ENCODE results near the gene RNPEP.

RNPEP gene

DNA sequence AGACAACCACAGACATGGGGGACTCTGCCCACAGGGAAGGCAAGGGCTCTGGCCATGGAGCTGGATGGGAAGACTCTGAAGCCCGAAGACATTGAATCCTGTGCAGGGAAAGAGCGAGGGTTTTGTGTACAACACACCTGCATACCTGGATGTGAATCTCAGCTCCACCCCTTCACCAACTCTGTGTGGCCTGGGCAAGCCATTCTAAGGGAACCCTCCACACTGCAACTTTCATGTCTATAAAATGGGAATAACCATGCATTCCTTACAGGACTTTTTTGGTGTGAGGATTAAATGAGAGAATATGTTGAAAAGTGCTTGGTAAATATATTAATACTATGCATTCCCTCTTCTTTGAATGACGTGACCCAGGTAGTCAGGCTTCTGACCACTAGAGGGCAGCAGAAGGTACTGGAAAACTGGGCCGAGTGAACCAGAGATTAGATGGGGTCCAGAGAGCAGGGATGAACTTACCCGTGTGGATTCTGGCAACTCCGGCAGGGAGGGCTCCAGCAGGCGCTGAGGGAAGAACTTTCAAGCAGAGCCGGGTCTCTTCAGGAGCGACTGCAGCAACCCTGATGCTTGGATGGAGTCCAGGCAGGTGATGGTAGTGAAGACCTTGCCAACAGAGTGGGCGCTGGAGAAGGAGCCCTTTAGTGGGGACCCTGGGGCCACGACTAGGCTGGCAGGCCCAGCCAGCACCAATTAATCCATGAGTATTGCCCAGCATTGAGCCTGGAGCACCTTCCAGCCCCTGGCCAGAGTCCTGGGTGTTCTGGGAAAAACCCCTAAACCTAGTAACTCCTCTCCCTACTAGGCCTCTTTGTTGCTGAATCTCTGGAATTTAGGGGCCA is 27.1 kb downstream of the RNPEP start:
- Histone ChIP-seq H3K4me3 (no peak overlapping the region), H4K20me1 (peaks cover 15% of the 10 kb centered on the region), H3K9me3 (no peaks in the 10 kb centered on the region), H3K9ac (no peak overlapping the region), H3K4me1 (peaks cover 7% of the 10 kb centered on the region; the same call in 1 of the 2 replicates), H3K27me3 (no peaks in the 10 kb centered on the region), H3K4me2 (no peak overlapping the region), H3K27ac (no peak overlapping the region), H3K36me3 (peaks cover 36% of the 10 kb centered on the region)
- TF ChIP-seq Cebpa-rat (IDR thresholded peaks at IDR 0.05), result no peak

DNA sequence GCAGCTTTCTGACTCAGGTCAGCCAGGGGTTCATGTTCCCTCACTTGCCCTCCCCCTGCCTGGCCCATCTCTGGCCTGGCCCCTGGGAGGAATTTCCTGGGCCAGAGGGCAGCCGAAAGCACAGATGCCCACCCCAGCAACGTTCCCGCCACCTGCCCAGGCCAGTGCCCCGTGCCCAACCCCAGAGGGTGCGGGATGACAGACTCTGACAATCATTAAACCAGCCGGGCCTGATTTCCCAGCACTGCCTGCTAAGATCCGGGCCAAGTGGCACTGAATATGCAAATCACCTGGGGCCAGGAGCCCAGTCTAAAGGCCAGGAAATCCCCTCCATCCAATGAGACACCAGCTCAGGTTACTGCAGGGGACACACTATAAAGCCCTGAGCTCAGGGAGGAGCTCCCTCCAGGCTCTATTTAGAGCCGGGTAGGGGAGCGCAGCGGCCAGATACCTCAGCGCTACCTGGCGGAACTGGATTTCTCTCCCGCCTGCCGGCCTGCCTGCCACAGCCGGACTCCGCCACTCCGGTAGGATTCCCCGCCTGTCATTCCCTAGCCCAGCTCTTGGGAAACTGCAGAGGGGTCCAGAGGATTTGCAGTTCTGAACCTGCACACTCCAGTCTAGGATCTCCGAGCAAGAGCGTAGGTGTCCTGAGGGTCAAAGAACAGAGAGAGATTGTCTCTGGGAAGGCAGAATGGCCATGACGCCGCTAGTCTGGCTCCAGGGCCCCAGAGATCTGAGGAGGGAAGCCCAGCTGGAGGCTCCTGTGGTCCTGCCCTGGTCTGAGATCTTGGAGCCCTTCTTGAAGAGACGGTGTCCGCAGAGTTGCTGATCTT is 27.9 kb downstream of the RNPEP start, which contains the start of gene ELF3:
TSS of gene ELF3 (plus strand) at position 408 of the 836 bp plus-strand sequence. CDS start 550 bp downstream, outside the sequence.
- Histone ChIP-seq H3K4me2 (no peak within 1 kb of the TSS), H3K9ac (no peak within 1 kb of the TSS), H3K27me3 (no peaks in the 10 kb centered on the region), H4K20me1 (peaks cover 6% of the 10 kb centered on the region; the same call in 1 of the 2 replicates), H3K4me3 (no peak within 1 kb of the TSS), H3K36me3 (peaks cover 28% of the 10 kb centered on the region), H3K9me3 (no peaks in the 10 kb centered on the region), H3K27ac (no peak within 1 kb of the TSS), H3K4me1 (peaks cover 7% of the 10 kb centered on the region; the same call in 1 of the 2 replicates)
- no peak for TF ChIP-seq Cebpa-rat (IDR thresholded peaks at IDR 0.05)

DNA sequence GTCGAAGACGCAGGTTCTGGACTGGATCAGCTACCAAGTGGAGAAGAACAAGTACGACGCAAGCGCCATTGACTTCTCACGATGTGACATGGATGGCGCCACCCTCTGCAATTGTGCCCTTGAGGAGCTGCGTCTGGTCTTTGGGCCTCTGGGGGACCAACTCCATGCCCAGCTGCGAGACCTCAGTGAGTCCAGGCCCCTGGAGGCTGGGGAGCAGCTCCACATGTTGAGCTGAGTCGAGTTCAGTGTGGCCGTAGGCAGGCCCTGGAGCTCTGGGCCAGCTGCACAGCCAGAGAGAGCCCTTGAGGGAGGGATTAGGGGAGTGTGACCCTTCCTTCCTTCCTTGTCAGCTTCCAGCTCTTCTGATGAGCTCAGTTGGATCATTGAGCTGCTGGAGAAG is 29.5 kb downstream of the RNPEP start:
- H3K4me3 ChIP-seq, result no peak overlapping the region
- H3K27me3 ChIP-seq, result no peaks in the 10 kb centered on the region
- no peaks in the 10 kb centered on the region for H4K20me1 ChIP-seq
- H3K4me1 ChIP-seq, result peaks cover 7% of the 10 kb centered on the region; the same call in 1 of the 2 replicates
- peak overlapping the region; percentile 17; the same call in 1 of the 2 replicates for H3K4me2 ChIP-seq
- H3K9ac ChIP-seq, result no peak overlapping the region
- H3K36me3 ChIP-seq, result peaks cover 12% of the 10 kb centered on the region; the same call in 1 of the 2 replicates
- H3K9me3 ChIP-seq, result no peaks in the 10 kb centered on the region
- no peak for TF ChIP-seq Cebpa-rat (IDR thresholded peaks at IDR 0.05)
- H3K27ac ChIP-seq, result no peak overlapping the region; the same call in 1 of the 2 replicates

DNA sequence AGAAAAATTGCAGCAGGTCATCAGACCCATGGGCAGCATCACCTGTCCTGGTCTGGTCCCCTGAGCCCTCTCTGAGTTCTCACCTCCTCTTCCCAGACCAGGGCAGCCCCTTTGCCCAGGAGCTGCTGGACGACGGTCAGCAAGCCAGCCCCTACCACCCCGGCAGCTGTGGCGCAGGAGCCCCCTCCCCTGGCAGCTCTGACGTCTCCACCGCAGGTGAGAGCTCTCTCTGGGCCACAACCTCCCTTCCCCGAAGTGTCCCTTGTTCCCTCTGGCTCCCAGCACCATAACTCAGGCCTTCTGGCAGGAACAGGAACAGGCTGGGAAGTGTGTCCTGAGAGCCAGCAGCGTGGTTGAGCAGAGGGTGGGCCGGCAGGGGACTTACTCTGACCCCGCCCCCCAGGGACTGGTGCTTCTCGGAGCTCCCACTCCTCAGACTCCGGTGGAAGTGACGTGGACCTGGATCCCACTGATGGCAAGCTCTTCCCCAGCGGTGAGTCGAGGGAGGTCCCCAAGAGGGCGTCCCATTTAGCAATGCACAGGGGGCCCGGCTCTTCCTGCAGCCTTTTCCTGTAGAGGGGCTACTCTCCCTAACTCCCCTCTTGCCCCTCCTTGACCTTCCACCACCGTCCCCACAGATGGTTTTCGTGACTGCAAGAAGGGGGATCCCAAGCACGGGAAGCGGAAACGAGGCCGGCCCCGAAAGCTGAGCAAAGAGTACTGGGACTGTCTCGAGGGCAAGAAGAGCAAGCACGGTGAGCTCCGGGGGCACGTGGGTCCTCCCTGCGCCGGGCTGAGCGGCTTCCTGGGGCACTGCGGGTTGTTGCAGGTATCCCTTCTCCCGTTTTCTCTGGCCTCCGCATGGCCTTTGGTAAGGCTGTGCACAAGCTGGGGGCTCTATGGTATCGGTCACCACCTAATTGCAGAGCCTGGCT is 30.4 kb downstream of the RNPEP start:
- peaks cover 4% of the 10 kb centered on the region; the same call in 1 of the 2 replicates for H3K36me3 ChIP-seq
- H3K27ac ChIP-seq, result no peak overlapping the region
- no peaks in the 10 kb centered on the region for H3K27me3 ChIP-seq
- H3K4me1 ChIP-seq, result peaks cover 7% of the 10 kb centered on the region; the same call in 1 of the 2 replicates
- no peak for TF ChIP-seq Cebpa-rat (IDR thresholded peaks at IDR 0.05)
- H3K4me3 ChIP-seq, result no peak overlapping the region
- H3K9ac ChIP-seq, result no peak overlapping the region
- no peaks in the 10 kb centered on the region for H3K9me3 ChIP-seq
- H3K4me2 ChIP-seq, result no peak overlapping the region; the same call in 1 of the 2 replicates
- no peaks in the 10 kb centered on the region for H4K20me1 ChIP-seq

DNA sequence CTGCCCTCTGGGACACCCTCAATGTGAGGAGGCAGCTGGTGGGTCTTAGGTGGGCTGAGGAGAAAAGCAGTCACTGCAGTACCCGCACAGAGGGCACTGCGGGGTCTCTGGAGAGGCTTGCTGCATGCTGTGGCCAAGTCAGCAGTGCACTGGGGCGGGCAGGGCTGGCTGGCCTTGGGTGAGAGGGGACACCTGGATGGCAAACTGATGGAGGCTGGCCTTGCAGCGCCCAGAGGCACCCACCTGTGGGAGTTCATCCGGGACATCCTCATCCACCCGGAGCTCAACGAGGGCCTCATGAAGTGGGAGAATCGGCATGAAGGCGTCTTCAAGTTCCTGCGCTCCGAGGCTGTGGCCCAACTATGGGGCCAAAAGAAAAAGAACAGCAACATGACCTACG is 31.2 kb downstream of the RNPEP start:
- no peak for TF ChIP-seq Cebpa-rat (IDR thresholded peaks at IDR 0.05)
- H3K36me3 ChIP-seq, result no peaks in the 10 kb centered on the region
- H4K20me1 ChIP-seq, result no peaks in the 10 kb centered on the region
- H3K4me3 ChIP-seq, result no peak overlapping the region
- H3K9ac ChIP-seq, result no peak overlapping the region
- peaks cover 15% of the 10 kb centered on the region for H3K4me1 ChIP-seq
- H3K27ac ChIP-seq, result no peak overlapping the region
- no peak overlapping the region for H3K4me2 ChIP-seq
- no peaks in the 10 kb centered on the region for H3K9me3 ChIP-seq
- H3K27me3 ChIP-seq, result no peaks in the 10 kb centered on the region

- peaks cover 19% of the 10 kb centered on the region for H3K4me1 ChIP-seq
- H3K4me3 ChIP-seq, result no peak overlapping the region
- no peaks in the 10 kb centered on the region for H3K27me3 ChIP-seq
- H3K9ac ChIP-seq, result no peak overlapping the region
- H3K36me3 ChIP-seq, result no peaks in the 10 kb centered on the region
- H4K20me1 ChIP-seq, result no peaks in the 10 kb centered on the region
- H3K9me3 ChIP-seq, result no peaks in the 10 kb centered on the region
- H3K4me2 ChIP-seq, result no peak overlapping the region
- no peak for TF ChIP-seq Cebpa-rat (IDR thresholded peaks at IDR 0.05)
- no peak overlapping the region for H3K27ac ChIP-seq
Observed at GRCh38 chr1:202014060-202014459, 31.6 kb downstream of the RNPEP start.

DNA sequence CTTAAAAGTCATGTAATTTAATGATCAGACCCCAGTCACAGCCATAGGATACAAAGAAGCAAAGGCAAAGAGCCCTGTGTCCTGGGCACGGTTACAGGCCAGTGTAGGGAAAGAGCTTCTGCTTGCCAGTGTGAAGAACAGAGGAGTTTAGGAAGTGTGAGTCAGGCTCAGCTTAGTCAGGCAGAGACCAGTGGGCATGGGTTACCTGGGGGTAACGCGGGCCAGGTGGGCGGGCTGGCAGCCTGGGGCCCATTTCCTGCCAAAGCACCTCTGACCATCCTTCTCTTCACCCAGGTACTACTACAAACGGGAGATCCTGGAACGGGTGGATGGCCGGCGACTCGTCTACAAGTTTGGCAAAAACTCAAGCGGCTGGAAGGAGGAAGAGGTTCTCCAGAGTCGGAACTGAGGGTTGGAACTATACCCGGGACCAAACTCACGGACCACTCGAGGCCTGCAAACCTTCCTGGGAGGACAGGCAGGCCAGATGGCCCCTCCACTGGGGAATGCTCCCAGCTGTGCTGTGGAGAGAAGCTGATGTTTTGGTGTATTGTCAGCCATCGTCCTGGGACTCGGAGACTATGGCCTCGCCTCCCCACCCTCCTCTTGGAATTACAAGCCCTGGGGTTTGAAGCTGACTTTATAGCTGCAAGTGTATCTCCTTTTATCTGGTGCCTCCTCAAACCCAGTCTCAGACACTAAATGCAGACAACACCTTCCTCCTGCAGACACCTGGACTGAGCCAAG is 32.6 kb downstream of the RNPEP start:
- no peak for TF ChIP-seq Cebpa-rat (IDR thresholded peaks at IDR 0.05)
- Histone ChIP-seq H4K20me1 (no peaks in the 10 kb centered on the region), H3K4me3 (no peak overlapping the region), H3K9me3 (no peaks in the 10 kb centered on the region), H3K4me2 (no peak overlapping the region), H3K27ac (no peak overlapping the region), H3K4me1 (peaks cover 24% of the 10 kb centered on the region), H3K36me3 (no peaks in the 10 kb centered on the region), H3K9ac (no peak overlapping the region), H3K27me3 (no peaks in the 10 kb centered on the region)

DNA sequence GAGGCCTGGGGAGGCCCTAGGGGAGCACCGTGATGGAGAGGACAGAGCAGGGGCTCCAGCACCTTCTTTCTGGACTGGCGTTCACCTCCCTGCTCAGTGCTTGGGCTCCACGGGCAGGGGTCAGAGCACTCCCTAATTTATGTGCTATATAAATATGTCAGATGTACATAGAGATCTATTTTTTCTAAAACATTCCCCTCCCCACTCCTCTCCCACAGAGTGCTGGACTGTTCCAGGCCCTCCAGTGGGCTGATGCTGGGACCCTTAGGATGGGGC is 33.2 kb downstream of the RNPEP start:
- Histone ChIP-seq H3K27me3 (no peaks in the 10 kb centered on the region), H3K9ac (no peak overlapping the region), H3K4me3 (no peak overlapping the region), H3K4me1 (peaks cover 24% of the 10 kb centered on the region), H3K27ac (no peak overlapping the region), H3K36me3 (no peaks in the 10 kb centered on the region), H4K20me1 (no peaks in the 10 kb centered on the region), H3K9me3 (no peaks in the 10 kb centered on the region), H3K4me2 (no peak overlapping the region)
- TF ChIP-seq Cebpa-rat (IDR thresholded peaks at IDR 0.05), result no peak

All from BLaER1 (cell line).